GM21528 (cell line): ENCODE data around the gene AASDH.
A peak's percentile ranks its signal among the peaks of the same experiment; 100 is the strongest.

ENCODE experiments used
- ATAC-seq: cut with Tn5 transposase; IDR thresholded peaks from one replicate; pipeline ENCODE4 v1.9.1; 2021; ENCODE audit warnings: mild to moderate bottlenecking, moderate library complexity; ENCODE audit not compliant: unreplicated experiment, low FRiP score

Gene AASDH

GRCh38 chr4:56317749-56318148, 69.5 kb downstream of the AASDH start:
- no peak for ATAC-seq

- ATAC-seq = no peak
Observed at GRCh38 chr4:56316011-56316650, 71.2 kb downstream of the AASDH start.

- no peak for ATAC-seq
Observed at GRCh38 chr4:56315543-56315942, 71.7 kb downstream of the AASDH start.

- no peak for ATAC-seq
Observed at GRCh38 chr4:56315041-56315440, 72.2 kb downstream of the AASDH start.

- no peak for ATAC-seq
Observed at GRCh38 chr4:56314207-56314915, 72.9 kb downstream of the AASDH start.

GRCh38 chr4:56313132-56313531, 74.2 kb downstream of the AASDH start:
- ATAC-seq = no peak

- ATAC-seq = no peak
Observed at GRCh38 chr4:56311299-56311975, 75.9 kb downstream of the AASDH start.

GRCh38 chr4:56310401-56311125, 76.7 kb downstream of the AASDH start:
- no peak for ATAC-seq

- no peak for ATAC-seq
Observed at GRCh38 chr4:56308384-56308783, 78.9 kb downstream of the AASDH start.

- ATAC-seq = no peak
Observed at GRCh38 chr4:56307423-56307822, 79.9 kb downstream of the AASDH start.

GRCh38 chr4:56305390-56305789, 81.9 kb downstream of the AASDH start:
- no peak for ATAC-seq

- no peak for ATAC-seq
Observed at GRCh38 chr4:56303921-56304320, 83.4 kb downstream of the AASDH start.

- ATAC-seq = no peak
Observed at GRCh38 chr4:56302760-56303159, 84.5 kb downstream of the AASDH start.

GRCh38 chr4:56301997-56302496, 85.2 kb downstream of the AASDH start:
- ATAC-seq = no peak

GRCh38 chr4:56301181-56301996, 85.9 kb downstream of the AASDH start:
- peak; percentile 86 for ATAC-seq

GRCh38 chr4:56298236-56298635, 89.1 kb downstream of the AASDH start:
- no peak for ATAC-seq

- ATAC-seq = no peak
Observed at GRCh38 chr4:56297776-56298175, 89.5 kb downstream of the AASDH start.

- no peak for ATAC-seq
Observed at GRCh38 chr4:56296526-56296925, 90.8 kb downstream of the AASDH start.

- no peak for ATAC-seq
Observed at GRCh38 chr4:56293121-56293520, 94.2 kb downstream of the AASDH start.

GRCh38 chr4:56289934-56290333, 97.4 kb downstream of the AASDH start:
- no peak for ATAC-seq
